ENCODE data around the gene GRIA1.

The GRIA1 gene

GRCh38 chr5:153551537-153552079, 61.1 kb downstream of the GRIA1 start:
- DNase-seq (ENCODE audit: low read depth), result no peak

GRCh38 chr5:153552886-153553285, 62.4 kb downstream of the GRIA1 start:
- no peak for DNase-seq (ENCODE audit: low read depth)

GRCh38 chr5:153555420-153556114, 65.1 kb downstream of the GRIA1 start:
- no peak for DNase-seq (ENCODE audit: low read depth)

- no peak for DNase-seq (ENCODE audit: low read depth)
Observed at GRCh38 chr5:153558957-153559356, 68.5 kb downstream of the GRIA1 start.

GRCh38 chr5:153559926-153560325, 69.5 kb downstream of the GRIA1 start:
- no peak for DNase-seq (ENCODE audit: low read depth)

GRCh38 chr5:153562189-153562588, 71.7 kb downstream of the GRIA1 start:
- DNase-seq (ENCODE audit: low read depth), result no peak

- DNase-seq (ENCODE audit: low read depth), result no peak
Observed at GRCh38 chr5:153565822-153566221, 75.4 kb downstream of the GRIA1 start.

GRCh38 chr5:153569036-153569435, 78.6 kb downstream of the GRIA1 start:
- DNase-seq (ENCODE audit: low read depth), result no peak

GRCh38 chr5:153571162-153571561, 80.7 kb downstream of the GRIA1 start:
- DNase-seq (ENCODE audit: low read depth), result no peak

- no peak for DNase-seq (ENCODE audit: low read depth)
Observed at GRCh38 chr5:153572411-153573145, 82.1 kb downstream of the GRIA1 start.

- no peak for DNase-seq (ENCODE audit: low read depth)
Observed at GRCh38 chr5:153573326-153574033, 83.0 kb downstream of the GRIA1 start.

GRCh38 chr5:153584126-153584959, 93.9 kb downstream of the GRIA1 start:
- no peak for DNase-seq (ENCODE audit: low read depth)

GRCh38 chr5:153584960-153585359, 94.5 kb downstream of the GRIA1 start:
- DNase-seq (ENCODE audit: low read depth), result no peak

- no peak for DNase-seq (ENCODE audit: low read depth)
Observed at GRCh38 chr5:153585622-153586277, 95.3 kb downstream of the GRIA1 start.

- no peak for DNase-seq (ENCODE audit: low read depth)
Observed at GRCh38 chr5:153592081-153592480, 101.6 kb downstream of the GRIA1 start.

- DNase-seq (ENCODE audit: low read depth), result no peak
Observed at GRCh38 chr5:153594785-153595184, 104.3 kb downstream of the GRIA1 start.

- no peak for DNase-seq (ENCODE audit: low read depth)
Observed at GRCh38 chr5:153598099-153598498, 107.6 kb downstream of the GRIA1 start.

GRCh38 chr5:153601377-153601776, 110.9 kb downstream of the GRIA1 start:
- DNase-seq (ENCODE audit: low read depth), result no peak

- no peak for DNase-seq (ENCODE audit: low read depth)
Observed at GRCh38 chr5:153605386-153605785, 114.9 kb downstream of the GRIA1 start.

- no peak for DNase-seq (ENCODE audit: low read depth)
Observed at GRCh38 chr5:153610009-153610408, 119.5 kb downstream of the GRIA1 start.

GRCh38 chr5:153610811-153611210, 120.3 kb downstream of the GRIA1 start:
- DNase-seq (ENCODE audit: low read depth), result no peak

Measured in T-helper 22 cell (primary cell).